Measurements from ENCODE around the gene SS18.

Gene SS18

DNA sequence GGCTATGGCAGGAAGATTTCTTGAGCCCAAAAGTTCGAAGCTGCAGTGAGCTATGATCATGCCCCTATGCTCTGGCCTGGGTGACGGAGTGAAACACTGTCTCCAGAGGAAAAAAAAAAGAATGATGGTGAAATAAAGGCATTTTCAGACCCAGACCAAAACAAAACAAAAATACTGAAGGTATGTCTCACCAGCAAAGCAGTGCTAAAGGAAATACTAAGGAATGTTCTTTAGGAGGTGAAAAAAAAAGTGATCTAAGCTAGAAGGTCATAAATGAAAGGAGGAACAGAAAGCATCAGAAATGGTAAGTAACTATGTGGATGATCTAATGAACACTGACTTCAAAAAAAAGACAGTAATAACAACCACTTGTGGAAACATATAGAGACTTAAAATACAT lies 18.7 kb downstream of the SS18 start:
- DNase-seq = no peak

DNA sequence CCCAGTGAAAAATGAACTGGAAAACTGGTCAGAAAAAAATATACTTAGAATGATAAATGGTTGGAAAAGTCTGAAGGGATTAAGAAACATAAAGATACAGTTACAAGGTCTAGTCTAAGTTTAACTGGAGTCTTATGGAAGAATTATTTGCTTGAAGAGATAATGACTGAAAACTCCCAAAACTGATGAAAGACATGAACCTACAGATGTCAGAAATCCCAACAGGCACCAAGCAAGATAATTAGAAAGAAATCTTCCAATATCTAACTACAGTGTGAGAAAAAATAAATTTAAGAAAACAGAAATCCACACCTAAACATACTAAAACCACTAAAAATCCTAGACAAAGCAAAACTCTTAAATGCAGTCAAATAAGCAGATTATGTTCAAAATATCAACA lies 19.4 kb downstream of the SS18 start:
- DNase-seq = no peak

DNA sequence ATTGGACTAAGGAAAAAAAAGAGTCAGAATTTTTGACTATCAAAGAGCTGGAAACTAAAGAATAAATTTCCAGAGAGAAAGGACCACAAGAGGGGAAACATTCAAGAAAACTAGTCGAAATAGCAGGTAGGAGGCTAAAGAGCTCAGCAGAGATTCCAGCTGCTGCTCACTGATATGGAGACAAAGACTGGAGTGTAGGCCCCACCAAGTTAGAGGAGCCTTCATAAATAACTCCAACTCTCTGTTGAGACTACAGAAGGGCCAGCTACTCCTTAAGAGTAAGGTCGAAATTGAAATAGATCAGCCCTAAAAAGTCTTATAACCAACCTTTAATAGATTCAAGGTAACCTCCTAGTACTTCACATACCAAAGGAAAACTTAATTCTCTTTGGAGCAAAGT lies 31.1 kb downstream of the SS18 start:
- DNase-seq = no peak

DNA sequence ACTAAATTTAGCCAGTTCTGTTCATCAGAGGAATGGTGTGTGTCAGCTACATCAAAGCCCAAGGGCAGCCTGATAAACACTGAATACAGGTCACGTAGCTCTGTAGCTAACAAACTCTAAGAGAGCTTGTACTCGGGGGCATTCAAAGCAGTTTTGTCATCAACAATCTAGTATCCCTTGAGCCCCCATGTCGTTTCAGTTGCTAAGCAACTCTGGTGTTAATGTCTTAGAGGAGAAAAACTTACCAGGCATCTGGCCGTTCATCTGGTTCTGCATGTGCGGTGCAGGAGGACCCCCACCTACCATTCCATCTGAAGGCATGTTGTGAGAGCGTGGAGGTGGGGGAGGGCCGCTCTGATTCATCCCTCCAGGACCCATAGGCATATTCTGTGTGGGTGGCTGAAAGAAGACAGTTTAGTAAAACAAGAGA lies 33.1 kb downstream of the SS18 start:
- DNase-seq = no peak

DNA sequence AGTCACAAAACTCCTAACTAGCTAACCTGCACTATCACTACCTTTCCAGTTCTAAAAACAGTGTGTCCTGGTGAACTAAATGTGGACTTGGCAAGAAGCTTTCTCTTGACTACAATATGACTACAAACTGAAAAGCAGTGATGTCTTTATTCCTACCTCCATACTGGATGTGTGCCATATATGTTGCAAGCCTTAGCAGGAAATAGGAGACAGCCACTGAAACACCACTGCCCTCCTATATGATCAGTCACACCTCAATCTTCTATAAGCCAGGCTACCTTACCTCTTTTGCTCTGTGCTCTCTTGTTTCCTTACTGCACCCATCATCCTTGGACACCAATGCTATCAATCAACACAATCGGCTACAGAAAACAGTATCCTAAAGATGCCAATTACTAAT lies 34.1 kb downstream of the SS18 start:
- DNase-seq = no peak

DNA sequence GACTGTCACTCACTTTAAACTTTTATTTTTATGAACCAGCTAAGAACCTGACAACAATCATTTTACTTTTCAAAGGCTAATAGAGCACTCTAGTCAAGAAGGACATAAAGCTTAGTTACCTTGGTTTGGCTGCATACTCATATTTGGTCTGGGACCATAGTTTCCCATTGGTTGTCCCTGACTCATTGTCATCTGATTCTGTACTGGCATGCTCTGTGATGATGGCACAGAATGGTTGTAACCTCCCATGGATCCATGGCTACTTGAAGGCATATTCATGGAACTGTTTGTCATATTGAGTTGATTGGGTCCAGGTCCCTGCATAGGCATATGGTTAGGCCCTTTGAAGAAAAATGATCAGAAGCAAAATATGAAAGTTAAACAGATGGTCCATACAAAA lies 37.9 kb downstream of the SS18 start:
- no peak for DNase-seq

DNA sequence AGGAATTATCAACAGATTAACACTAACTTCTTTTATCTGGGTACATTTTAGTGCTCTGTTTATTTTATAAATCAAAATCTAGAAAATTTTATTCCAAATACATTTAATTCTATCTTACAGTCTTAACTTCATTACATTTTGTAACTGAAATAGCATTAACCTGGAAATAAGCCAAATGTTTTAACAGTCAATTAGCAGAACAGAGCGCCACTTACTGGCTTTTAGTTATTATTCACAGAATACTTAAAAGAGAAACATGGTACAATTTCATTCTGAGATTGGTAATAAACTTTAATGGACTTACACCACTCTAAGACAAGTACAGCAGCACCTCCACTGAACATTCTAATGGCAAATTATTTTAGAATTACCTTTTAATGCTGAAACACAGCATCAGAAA lies 38.6 kb downstream of the SS18 start:
- DNase-seq = no peak

DNA sequence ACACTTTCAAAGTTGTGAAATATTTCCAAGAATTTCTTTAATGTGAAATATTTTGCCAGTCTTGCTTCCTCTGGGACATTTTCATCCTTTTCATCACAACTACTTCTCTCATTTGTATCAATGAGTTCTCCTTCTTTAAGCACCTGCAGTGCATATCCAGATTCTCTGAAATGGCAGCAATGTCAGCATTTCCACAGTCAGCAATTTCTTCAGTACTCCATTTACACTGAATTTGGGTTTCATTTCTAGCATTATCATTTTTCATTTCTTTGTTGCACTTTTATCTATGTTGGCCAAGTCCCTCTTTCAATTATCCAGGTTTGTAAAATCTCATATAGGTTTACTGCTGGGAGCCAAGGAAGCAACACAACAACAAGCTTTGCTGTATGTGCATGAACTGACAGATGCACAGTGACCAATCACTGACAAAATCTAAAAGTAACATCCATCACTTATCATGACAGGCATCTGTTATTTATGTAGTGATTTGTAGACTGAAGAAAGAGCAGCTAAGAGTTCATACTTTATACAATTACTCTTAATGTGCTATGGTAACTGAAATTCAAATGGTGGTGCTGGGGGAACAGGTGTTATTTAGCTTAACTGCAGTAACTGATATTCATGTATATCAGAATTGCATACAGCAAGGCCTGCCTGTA lies 43.9 kb downstream of the SS18 start:
- DNase-seq = no peak

DNA sequence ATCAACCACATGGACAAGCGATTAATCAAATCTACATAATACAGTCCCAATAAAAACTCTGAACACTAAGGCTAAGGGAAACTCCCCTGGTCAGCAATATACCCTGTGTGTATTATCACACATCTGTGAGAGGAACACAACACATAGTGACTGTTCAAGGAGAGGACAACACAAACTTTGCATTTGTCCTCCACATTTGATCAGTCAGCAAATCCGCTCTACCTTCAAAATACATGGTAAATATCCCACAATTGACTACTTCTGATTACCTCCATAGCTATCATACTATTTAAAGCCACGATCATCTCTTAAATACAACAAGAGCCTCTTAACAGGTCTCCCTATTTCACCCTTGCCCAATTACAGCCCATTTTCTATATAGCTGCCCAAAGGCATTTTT lies 45.6 kb downstream of the SS18 start:
- DNase-seq = no peak

DNA sequence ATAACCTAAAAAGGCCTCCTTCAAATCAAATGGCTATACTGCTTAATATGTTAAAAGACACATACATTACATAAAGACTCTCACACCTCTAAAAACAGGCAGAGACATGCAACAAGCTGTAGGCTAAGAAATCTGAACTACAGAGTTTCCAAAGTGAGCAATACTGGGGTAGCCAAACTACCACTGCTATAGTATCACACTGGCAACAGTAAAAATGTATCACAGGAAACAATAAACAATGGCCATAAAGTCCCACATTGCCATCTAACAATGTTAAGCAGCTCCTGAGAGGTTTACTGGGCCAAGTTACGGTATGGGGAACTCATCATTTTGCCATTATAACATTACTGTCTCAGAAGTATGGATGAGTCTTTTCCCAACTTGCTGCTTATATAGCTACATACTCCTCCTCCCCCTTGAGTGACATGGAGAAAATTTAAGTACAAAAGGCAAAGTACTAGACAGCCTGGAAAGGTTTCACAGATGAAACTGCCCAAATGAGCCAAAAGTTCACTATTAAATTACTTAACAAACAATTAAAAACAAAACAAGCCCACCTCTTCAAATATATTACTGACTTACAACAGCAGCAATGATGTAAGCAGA lies 50.3 kb downstream of the SS18 start:
- DNase-seq = no peak

DNA sequence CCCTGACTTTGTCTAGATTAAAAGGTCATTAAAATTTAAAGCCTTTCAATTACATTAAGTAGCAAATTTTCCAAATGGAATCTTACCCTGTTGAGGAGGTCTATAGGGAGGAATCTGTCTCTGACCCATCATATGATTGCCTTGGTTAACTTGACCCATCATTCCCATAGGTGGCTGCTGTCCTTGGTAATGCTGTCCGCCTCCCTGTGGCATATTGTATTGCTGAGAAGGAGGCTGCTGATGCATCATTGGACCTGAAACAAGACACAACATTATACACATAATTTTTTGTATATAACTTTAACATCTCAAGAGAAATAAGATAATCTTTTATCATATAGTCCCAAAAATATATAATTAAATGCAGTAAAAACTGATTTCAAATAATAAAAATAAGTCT lies 51.2 kb downstream of the SS18 start:
- no peak for DNase-seq

DNA sequence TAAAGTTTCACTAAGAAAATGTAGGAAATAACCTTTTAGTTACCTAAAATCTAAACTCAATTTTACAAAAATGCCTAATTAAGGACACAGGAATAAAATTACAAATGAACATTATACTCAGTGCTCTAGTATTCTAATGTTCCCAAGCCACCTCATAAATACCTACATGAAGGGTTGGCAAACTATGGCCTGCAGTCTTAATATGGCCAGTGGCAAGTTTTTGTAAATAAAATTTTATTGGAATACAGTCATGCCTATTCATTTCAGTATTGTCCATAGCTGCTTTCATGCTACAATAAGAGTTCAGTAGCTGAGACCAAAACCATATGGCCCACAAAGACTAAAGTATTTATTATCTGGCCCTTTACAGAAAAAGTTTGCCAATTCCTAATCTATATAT lies 53.8 kb downstream of the SS18 start:
- DNase-seq = no peak

DNA sequence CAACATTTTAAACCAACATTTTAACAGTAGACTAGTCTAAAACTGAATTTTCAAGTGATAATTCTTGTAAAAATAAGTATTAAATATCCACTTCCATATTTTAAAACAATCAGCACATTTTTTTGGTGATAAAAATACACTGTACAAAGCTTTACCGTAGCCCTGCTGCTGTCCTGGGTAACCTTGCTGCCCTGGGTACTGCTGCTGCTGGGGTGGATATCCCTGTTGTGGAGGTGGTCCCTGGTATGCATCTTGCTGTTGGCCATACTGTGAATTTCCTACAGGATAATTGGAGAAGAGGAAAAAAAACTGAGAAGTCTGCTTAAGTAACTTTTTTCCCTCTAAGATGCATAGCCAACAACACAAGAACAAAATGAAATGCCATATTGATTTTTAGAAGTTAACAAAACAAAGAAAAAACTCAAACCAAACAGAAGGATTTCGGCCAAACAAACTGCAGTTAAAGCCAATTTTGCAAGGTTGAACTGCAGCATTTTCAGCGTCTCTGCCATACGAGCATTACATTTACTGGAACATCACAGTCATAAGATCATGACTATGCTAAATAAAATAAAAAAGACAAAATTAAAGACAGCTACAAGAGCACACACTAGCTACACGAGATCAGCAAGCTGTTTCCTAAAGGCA lies 55.4 kb downstream of the SS18 start:
- DNase-seq = no peak

DNA sequence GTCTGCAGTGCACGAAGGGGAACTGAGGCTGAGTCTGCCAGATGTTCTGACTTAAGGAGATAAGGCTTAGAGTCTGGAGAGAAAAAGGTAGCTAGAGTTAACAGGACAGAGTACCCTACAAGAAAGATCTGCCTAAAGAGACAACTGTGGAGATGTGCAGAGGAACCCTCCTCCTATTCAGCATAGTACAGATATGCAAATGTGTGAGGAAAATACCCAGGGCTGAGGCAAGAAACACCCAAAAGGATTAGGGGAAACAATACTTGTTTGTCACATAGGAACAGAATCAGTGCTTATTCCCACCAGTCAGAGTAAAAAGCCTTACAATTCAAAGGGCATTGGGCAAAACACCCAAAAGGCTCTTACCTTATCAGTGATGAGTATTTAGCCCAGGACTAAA lies 67.8 kb downstream of the SS18 start:
- DNase-seq = no peak

DNA sequence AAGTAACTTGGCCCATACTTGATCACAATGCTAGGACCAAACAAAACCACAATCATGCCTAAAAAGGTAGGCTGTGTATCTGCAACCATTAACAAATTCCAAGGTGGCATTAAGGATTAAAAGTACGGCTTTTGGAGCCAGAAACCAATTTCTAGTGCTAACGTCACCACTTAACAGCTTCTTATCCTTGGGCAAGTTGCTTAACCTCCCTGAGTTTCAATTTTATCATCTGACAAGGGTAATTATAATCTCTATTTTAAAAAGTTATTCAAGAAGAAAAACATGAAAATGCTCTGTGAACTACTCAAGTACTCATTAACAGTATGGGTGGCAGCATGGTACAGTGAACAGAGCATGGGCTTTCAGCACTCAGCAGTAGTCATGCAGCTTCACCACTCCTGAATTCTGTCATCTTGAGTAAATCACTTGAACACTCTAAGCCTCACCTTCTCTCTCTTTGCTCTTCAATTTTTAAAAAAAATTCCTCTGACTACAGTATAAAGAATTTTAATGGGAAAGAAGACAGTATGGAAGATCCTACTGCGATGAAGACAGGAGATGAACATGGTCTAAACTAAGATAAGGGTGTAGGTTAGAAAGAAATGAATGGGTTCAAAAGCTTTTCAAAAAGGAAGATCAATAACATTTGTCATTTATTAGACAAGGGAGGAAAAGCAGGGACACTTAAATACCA lies 69.2 kb downstream of the SS18 start:
- DNase-seq = no peak

DNA sequence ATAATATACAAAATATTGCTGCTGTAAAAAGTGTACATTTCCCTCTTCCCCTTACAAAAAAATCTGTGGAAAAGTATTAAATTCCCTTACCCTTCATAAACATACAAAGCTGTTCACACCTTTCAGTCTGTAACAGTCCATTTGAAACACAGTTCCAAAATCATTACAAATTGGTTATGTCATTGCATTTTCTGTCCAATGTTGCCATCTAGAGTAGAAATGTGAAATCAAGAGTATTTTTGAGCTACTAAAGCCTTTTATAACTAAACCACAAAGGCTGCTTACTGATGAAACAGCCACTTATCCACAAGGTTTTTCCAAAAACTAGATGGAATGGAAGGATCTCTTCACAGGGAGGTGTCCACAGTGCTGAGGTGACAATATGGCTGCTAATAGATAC lies 72.5 kb downstream of the SS18 start:
- DNase-seq = no peak

DNA sequence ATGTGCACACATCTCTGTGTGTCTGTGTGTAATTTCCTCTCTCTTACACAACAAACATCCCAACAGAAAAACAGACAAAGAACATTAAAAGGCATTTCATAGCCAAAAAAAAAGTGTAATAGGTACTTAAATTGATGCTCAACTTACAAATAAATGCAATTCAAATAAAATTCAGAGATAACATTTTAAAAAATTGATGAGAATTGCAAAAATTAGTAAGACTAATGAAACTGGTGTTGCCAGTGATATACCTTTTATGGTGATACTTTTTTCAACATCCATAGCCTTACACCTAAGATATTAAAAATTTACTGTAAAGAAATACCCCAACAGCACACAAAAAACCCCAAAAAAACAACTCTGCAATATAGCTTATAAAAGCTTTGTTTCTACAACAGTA lies 76.0 kb downstream of the SS18 start:
- DNase-seq = no peak

DNA sequence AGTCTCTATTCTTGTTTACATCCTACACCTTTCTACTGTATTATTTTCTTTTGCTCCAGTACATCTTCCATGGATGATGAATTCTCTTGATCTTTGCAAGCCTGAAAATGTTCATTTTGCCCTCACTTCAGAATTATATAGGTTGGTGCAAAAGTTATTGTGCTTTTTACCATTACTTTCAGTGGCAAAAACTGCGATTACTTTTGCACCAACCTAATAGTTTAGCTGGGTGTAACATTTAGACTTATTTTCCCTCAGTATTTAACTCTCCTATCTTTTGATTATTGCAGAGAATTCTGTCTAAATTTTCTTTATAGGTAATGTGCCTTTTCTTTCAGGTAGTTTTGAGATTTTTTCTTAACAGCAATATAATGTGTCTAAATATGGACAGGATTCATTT lies 81.8 kb downstream of the SS18 start:
- DNase-seq = no peak

DNA sequence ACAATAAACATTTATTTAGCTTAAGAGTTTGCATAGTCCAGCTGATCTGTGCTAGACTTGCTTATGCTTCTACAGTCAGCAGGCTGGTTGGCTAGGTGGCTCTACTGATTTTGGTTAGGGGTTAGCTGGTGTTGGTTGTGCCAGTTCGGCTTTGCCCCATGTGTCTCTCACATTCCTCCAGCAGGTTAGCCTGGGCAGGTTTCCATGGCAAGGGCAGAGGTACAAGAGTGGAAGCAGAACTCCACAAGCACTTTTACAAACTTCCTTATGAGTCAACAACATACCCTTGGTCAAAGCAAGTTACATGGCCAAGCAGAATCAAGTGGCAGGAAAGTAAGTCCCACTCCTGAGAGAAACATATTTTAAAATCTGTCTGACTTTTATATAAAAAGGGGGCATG lies 82.3 kb downstream of the SS18 start:
- no peak for DNase-seq

DNA sequence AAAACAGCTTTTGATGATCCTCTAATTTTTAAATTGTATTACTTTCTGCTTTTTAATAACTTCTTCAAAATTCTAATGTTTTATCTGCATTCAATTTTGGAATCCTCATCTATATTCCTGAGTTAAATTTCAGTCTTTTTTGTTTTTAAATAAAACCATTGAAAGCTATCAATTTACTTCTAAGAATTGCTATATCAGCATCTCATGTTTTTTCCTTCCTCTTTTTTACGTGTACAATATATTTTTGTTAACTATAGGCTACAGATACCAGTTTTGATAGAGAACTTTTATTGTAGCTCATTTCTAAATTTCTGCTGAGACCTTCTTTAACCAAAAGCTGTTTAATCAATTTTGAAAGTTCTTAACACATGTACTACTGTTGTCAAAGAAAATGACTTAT lies 84.5 kb downstream of the SS18 start:
- DNase-seq = no peak

DNA sequence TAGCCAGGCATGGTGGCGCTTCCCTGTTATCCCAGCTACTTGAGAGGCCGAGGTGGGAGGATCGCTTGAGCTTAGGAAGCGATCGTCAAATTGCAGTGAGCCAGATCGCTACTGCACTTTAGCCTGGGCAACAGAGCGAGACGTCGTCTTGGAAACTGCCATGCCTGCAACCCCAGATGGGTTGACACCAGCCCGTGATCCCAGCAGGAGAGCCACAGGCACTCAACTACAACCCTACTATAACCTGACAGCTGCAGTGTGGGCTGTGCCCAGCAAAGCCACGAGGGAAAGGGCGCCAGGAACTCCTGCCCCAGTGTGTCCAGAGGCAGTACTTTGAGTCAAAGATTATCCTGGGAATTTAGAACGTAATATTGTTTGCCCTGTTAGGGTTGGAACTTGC lies 85.6 kb downstream of the SS18 start:
- no peak for DNase-seq

DNA sequence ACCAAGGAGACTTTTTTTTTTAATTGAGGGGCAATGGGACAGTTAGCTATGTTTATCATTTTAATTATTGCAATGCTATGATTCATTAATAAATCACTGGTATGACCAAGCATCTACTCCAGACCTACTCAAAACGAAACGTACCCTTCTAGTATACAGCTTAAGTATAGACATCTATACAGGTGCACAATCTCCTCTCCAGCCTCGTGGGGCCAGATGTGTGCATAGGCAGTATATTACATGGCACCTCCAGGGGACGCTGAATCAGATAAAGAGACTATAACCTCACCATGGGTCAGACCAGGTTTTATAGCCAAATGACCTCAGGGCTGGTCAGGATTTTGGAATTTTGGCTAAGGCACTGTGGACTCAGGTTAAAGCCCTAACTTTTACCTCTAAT lies 86.6 kb downstream of the SS18 start:
- no peak for DNase-seq

DNA sequence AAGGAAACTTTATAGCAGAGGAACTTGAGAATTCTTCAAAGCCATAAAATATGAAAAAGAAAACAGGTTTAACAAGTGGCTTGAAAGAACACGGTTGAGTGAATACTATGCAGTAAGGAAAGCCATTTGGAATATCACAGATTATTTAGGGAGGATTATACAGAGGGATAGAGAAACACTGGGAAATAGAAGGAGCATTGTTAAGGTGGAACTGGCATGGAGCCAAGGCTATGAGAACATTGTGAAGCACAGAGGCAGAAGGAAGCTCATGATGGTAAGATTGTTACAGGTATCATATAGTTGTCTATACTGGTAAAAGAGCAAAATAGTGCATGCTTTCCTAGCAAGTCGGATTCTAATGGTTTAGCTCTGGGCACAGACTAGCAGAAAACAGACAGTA lies 87.1 kb downstream of the SS18 start:
- no peak for DNase-seq

DNA sequence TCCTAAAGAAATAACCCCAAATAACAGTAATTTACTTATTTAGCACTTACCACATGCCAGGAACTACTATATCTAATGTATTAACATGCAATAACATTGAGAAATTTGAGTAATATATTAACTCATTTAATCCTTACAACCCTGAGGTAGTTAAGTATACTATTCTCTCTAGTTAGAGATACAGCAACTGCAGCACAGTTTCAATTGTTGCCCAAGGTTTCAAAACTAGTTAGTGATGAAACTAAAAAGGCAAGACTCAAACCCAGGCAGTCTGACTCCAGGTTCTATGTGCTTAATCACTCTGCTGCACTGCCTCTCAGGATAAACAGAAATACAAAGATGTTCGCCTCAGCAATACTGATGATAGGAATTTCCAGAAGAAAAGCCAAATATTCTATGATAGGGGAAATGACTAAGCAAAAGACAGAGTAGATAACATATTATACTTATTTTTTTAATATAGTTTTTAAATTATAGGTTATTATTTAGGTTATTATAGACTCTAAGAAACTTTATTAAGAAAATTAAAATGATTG lies 88.0 kb downstream of the SS18 start:
- DNase-seq = no peak

All from stimulated activated naive CD4-positive, alpha-beta T cell (primary cell).